GM12878 (cell line): Measurements from ENCODE around the gene MPZL1. TPM values are rescaled to one million over a fixed set of nuclear protein-coding genes. Genes with fewer than 3 reads are reported as not detected.

ENCODE experiments used
- ATAC-seq: fragments of 200-7000 bp; cut with Tn5 transposase; 3 replicates; pipeline ENCODE4 v1.9.1; 2020; ENCODE audit warnings: mild to moderate bottlenecking, moderate library complexity
- BruUV-seq: library from RNA; stranded (reverse); fragments of 400-500 nt; replicated peaks from 2 replicates; lab custom pipeline; 2021; lab: Mats Ljungman, UMichigan
- CTCF ChIA-PET: fragments of 300-600 bp; sonication (Branson Sonifier 250); formaldehyde crosslinking; extraction: SDS; loops from one replicate; lab custom pipeline; 2021; ENCODE audit warnings: inconsistent platforms; lab: Yijun Ruan, JAX
- POLR2A ChIA-PET: fragments of 350-600 bp; formaldehyde crosslinking; extraction: SDS; loops from one replicate; lab custom pipeline; 2021; ENCODE audit warnings: inconsistent platforms; lab: Charles Lee
- RAD21 ChIA-PET: fragments of 300-600 bp; sonication (Branson Sonifier 250); formaldehyde crosslinking; loops from one replicate; lab custom pipeline; 2023; ENCODE audit warnings: antibody characterized with exemption; ENCODE audit not compliant: unreplicated experiment; lab: Charles Lee
- SMC1A ChIA-PET: fragments of 300-600 bp; sonication (Branson Sonifier 250); formaldehyde crosslinking; loops from one replicate; lab custom pipeline; 2023; ENCODE audit not compliant: unreplicated experiment, uncharacterized antibody; lab: Charles Lee
- DNase-seq: peaks from one replicate; pipeline ENCODE4 v3.0.0-alpha.2; 2011; ENCODE audit warnings: low read depth, low spot score
- FAIRE-seq: peaks from 3 replicates; lab custom pipeline; 2011; peaks lifted over from hg19 to GRCh38; lab: Jason Lieb, UNC
- H2AFZ ChIP-seq: 2 replicates; pipeline ENCODE4 v1.6.0; 2011; ENCODE audit warnings: low read depth, low read length, control low read depth; ENCODE audit not compliant: control insufficient read depth
- H3K27ac ChIP-seq: 2 replicates; pipeline ENCODE4 v1.5.1; 2011; ENCODE audit warnings: control low read depth; ENCODE audit not compliant: control insufficient read depth, insufficient read depth
- H3K27me3 ChIP-seq, 2 experiments: replicated peaks in 1 of 2; 2 replicates each; pipeline versions ENCODE4 v1.6.0 to v1.6.1; 2011; ENCODE audit warnings: low read length in 1 of 2; ENCODE audit not compliant: control insufficient read depth in 2 of 2, insufficient read depth in 2 of 2
- H3K36me3 ChIP-seq, 2 experiments: 2 replicates each; pipeline ENCODE4 v1.5.1; 2011; ENCODE audit warnings: low read length in 1 of 2; ENCODE audit not compliant: control insufficient read depth in 2 of 2, insufficient read depth in 2 of 2
- H3K4me1 ChIP-seq: 2 replicates; pipeline ENCODE4 v1.6.1; 2011; ENCODE audit warnings: mild to moderate bottlenecking, low read length, moderate library complexity, mixed read lengths; ENCODE audit not compliant: control insufficient read depth, insufficient read depth
- H3K4me2 ChIP-seq: 2 replicates; pipeline ENCODE4 v1.6.0; 2011; ENCODE audit warnings: control low read depth; ENCODE audit not compliant: control insufficient read depth, insufficient read depth
- H3K4me3 ChIP-seq: fragments of 200-600 bp; sonication (generic); 2 replicates; pipeline ENCODE4 v1.5.1; 2016
- H3K79me2 ChIP-seq: 2 replicates; pipeline ENCODE4 v1.6.0; 2011; ENCODE audit warnings: low read length; ENCODE audit not compliant: control insufficient read depth, insufficient read depth
- H3K9ac ChIP-seq: 2 replicates; pipeline ENCODE4 v1.8.0; 2011; ENCODE audit warnings: low read length, control low read depth, mixed read lengths; ENCODE audit not compliant: control insufficient read depth, insufficient read depth
- H3K9me3 ChIP-seq: replicated peaks from 3 replicates; pipeline ENCODE4 v1.5.1; 2011; ENCODE audit warnings: mild to moderate bottlenecking, low read length; ENCODE audit not compliant: control insufficient read depth, insufficient read depth
- H4K20me1 ChIP-seq: 2 replicates; pipeline ENCODE4 v1.6.0; 2011; ENCODE audit not compliant: control insufficient read depth, insufficient read depth
- CHD1 ChIP-seq: IDR thresholded peaks from 2 replicates; pipeline ENCODE4 v1.6.1; 2012; ENCODE audit warnings: low read depth, low read length, improper control_type of control experiment
- EZH2 ChIP-seq: IDR thresholded peaks from 2 replicates; pipeline ENCODE4 v1.6.1; 2012; ENCODE audit warnings: low read depth, mild to moderate bottlenecking, control low read depth, inconsistent platforms, low read length, borderline replicate concordance; ENCODE audit not compliant: control insufficient read depth
- HDGF ChIP-seq: fragments of 450-650 bp; IDR thresholded peaks from 2 replicates; pipeline ENCODE4 v1.6.1; 2016; ENCODE audit warnings: antibody characterized with exemption
- PML ChIP-seq: IDR thresholded peaks from 2 replicates; pipeline ENCODE4 v1.6.1; 2012; ENCODE audit warnings: low read length, inconsistent platforms
- RB1 ChIP-seq: fragments of 450-650 bp; formaldehyde crosslinking; IDR thresholded peaks from 2 replicates; pipeline ENCODE4 v1.6.1; 2017; ENCODE audit warnings: mild to moderate bottlenecking, borderline replicate concordance
- SMARCA5 ChIP-seq: fragments of 450-650 bp; IDR thresholded peaks from 2 replicates; pipeline ENCODE4 v1.6.1; 2017; ENCODE audit warnings: mild to moderate bottlenecking
- SP1 ChIP-seq: IDR thresholded peaks from one replicate; pipeline ENCODE4 v1.6.1; 2011; ENCODE audit warnings: low read depth, low read length
- ZNF592 ChIP-seq: fragments of 450-650 bp; IDR thresholded peaks from 2 replicates; pipeline ENCODE4 v1.6.1; 2017; ENCODE audit warnings: mild to moderate bottlenecking, moderate library complexity
- WGBS: methylation state at CpG from one replicate; pipeline ENCODE4 v1.1.6; 2016; ENCODE audit warnings: low lambda C conversion rate; ENCODE audit not compliant: insufficient replicate concordance, insufficient coverage; ENCODE audit errors: missing lambda C conversion rate; 5-methylcytosine and 5-hydroxymethylcytosine counted together
- in situ Hi-C: fragments of 300-500 bp; cut with MboI; formaldehyde crosslinking; loops from 9 replicates; pipeline ENCODE4 v1.14.3; 2018; ENCODE audit warnings: mixed read lengths
- intact Hi-C: fragments of 100-400 bp; cut with micrococcal nuclease; formaldehyde crosslinking; loops from one replicate; pipeline ENCODE4 v1.14.2; 2022; ENCODE audit not compliant: unreplicated experiment
- polyA plus RNA-seq, 11 experiments: library from polyadenylated mRNA; depleted of rRNA in 4 of 11; unstranded in 6 of 11; stranded (reverse) in 5 of 11; fragments of >200 nt; fragmentation: Nextera tagmentation in 4 of 11; fragmentation: Illumina TruSeq in 1 of 11; extraction: Ambion mirVana in 4 of 11; extraction: Trizol in 1 of 11; gene quantifications; 1 replicate in 1 of 11; 2 replicates in 10 of 11; pipeline versions ENCODE4 v1.2.1 to v1.2.3, GENCODE V29; 2011 to 2016; ENCODE audit warnings: inconsistent platforms in 2 of 11, missing spikeins in 2 of 11, low read depth in 1 of 11
- total RNA-seq, 4 experiments: library from RNA; depleted of rRNA in 3 of 4; stranded (reverse); fragments of >200 nt in 3 of 4; fragmentation: Illumina TruSeq in 1 of 4; extraction: Trizol in 1 of 4; gene quantifications; 2 replicates each; pipeline versions ENCODE4 v1.2.1 to v1.2.3, GENCODE V29; 2013 to 2021

MPZL1 gene
- total and polyA plus RNA-seq, 10 of the 15 experiments (the other 5 are each of a cell fraction or from before 2014, with no cell fraction given) = 9.8 to 60.9 (median 45.9) TPM

DNA sequence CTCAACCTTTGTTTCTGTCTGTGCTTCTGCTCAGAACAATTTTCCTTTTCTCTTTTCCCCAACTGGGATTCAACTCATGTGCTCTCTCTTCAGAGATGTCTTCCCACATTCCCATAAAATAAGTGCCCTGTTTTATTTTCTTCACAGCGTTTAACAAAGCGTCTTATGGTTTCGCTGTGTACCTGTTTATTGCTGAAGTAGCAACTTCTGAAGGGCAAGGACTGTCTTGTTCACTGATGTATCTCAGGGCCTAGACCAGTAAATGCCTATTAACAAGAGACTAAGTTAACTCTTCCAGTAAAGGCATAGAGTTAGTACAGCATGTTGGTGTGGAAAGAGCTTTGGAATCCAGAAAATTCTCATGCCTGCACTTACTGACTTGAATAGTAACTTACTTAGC is 42.9 kb upstream of the MPZL1 start:
- BruUV-seq = no TSS peak
- ChIA-PET POLR2A (interaction anchor here (2.3 to 7.2 kb wide), 2 partner anchors 49 to 79 kb away, joined by 7 to 84 read pairs; partner anchors contain the start of gene RCSD1), RAD21 (interaction anchor here (1.7 to 8.3 kb wide), 3 partner anchors 9 to 47 kb away, joined by 5 to 100 read pairs (median 10); partner anchors contain the start of gene RCSD1), CTCF (interaction anchor here (1.5 to 5.1 kb wide), 5 partner anchors 9 to 123 kb away, joined by 3 to 31 read pairs (median 12); no protein-coding TSS in a partner anchor), SMC1A (interaction anchor here (2.2 to 10.3 kb wide), 5 partner anchors 9 to 77 kb away, joined by 13 to 170 read pairs (median 18); partner anchors contain the start of gene RCSD1)
- H3K79me2 ChIP-seq = peaks cover 28% of the 10 kb centered on the region
- no peak overlapping the region for H3K4me2 ChIP-seq
- no peak overlapping the region for H3K9ac ChIP-seq
- no peaks in the 10 kb centered on the region for H3K27me3 ChIP-seq
- H3K36me3 ChIP-seq = peaks cover 0 to 11% of the 10 kb centered on the region in 2 experiments; a peak in 3 of 4 replicates
- intact Hi-C loops = no loop called here
- no peak overlapping the region for H2AFZ ChIP-seq
- DNase-seq (no peak), ATAC-seq (no peak), FAIRE-seq (no peak)
- H3K4me3 ChIP-seq = no peak overlapping the region
- H3K9me3 ChIP-seq = no peaks in the 10 kb centered on the region
- in situ Hi-C loops = no loop called here
- H4K20me1 ChIP-seq = no peaks in the 10 kb centered on the region
- TF ChIP-seq EZH2 (no peak), HDGF (0 out of 2 replicates have a peak, but pooled peaks have one; percentile 6)
- peak overlapping the region; percentile 93 for H3K27ac ChIP-seq
- WGBS = 81% methylated on average over 3 of the region's 3 CpGs
- H3K4me1 ChIP-seq = peaks cover 70% of the 10 kb centered on the region

GRCh38 chr1:167679714-167680113 is 42.1 kb upstream of the MPZL1 start:
- ChIA-PET POLR2A (interaction anchor here (3.2 kb wide), 1 partner anchor 51 kb away, joined by 15 read pairs; the partner anchor contains the start of gene RCSD1), RAD21 (interaction anchor here (1.1 to 2.9 kb wide), 3 partner anchors 44 to 79 kb away, joined by 3 to 19 read pairs (median 3); no protein-coding TSS in a partner anchor), CTCF (interaction anchor here (4.0 to 5.1 kb wide), 2 partner anchors 8 to 79 kb away, joined by 30 to 31 read pairs; no protein-coding TSS in a partner anchor), SMC1A (interaction anchor here (2.9 to 10.3 kb wide), 3 partner anchors 12 to 78 kb away, joined by 18 to 170 read pairs (median 108); partner anchors contain the start of gene RCSD1)
- Histone ChIP-seq H3K79me2 (peaks cover 28% of the 10 kb centered on the region), H3K27ac (peak overlapping the region; percentile 93; the same call in 1 of the 2 replicates), H3K4me1 (peaks cover 63% of the 10 kb centered on the region), H2AFZ (no peak overlapping the region), H3K27me3 (no peaks in the 10 kb centered on the region), H3K36me3 (peaks cover 0 to 10% of the 10 kb centered on the region in 2 experiments), H4K20me1 (no peaks in the 10 kb centered on the region), H3K4me3 (no peak overlapping the region), H3K4me2 (no peak overlapping the region), H3K9ac (no peak overlapping the region), H3K9me3 (no peaks in the 10 kb centered on the region)
- in situ Hi-C loops = no loop called here
- ATAC-seq (no peak), FAIRE-seq (no peak), DNase-seq (no peak)
- WGBS = 100% methylated on average over 6 of the region's 6 CpGs
- no peak for TF ChIP-seq SMARCA5
- no peak for TF ChIP-seq CHD1
- TF ChIP-seq SP1 = no peak
- no peak for TF ChIP-seq ZNF592
- TF ChIP-seq RB1 = no peak
- TF ChIP-seq PML = no peak
- intact Hi-C loops = no loop called here
- BruUV-seq = no TSS peak
